HG03565 (cell line): ENCODE measurements around the gene ATXN3.
A peak's percentile ranks its signal among the peaks of the same experiment; 100 is the strongest.
"Not testable (repeated sequence)": the region's sequence is repeated elsewhere in the genome, so short reads cannot be mapped to it uniquely, and the experiment has no call there.

ENCODE experiments used
- ATAC-seq: cut with Tn5 transposase; IDR thresholded peaks from one replicate; pipeline ENCODE4 v1.9.1; 2021; ENCODE audit warnings: mild to moderate bottlenecking, moderate library complexity; ENCODE audit not compliant: unreplicated experiment

The ATXN3 gene

GRCh38 chr14:92074555-92074954, 31.8 kb downstream of the ATXN3 start:
- ATAC-seq = no peak

DNA sequence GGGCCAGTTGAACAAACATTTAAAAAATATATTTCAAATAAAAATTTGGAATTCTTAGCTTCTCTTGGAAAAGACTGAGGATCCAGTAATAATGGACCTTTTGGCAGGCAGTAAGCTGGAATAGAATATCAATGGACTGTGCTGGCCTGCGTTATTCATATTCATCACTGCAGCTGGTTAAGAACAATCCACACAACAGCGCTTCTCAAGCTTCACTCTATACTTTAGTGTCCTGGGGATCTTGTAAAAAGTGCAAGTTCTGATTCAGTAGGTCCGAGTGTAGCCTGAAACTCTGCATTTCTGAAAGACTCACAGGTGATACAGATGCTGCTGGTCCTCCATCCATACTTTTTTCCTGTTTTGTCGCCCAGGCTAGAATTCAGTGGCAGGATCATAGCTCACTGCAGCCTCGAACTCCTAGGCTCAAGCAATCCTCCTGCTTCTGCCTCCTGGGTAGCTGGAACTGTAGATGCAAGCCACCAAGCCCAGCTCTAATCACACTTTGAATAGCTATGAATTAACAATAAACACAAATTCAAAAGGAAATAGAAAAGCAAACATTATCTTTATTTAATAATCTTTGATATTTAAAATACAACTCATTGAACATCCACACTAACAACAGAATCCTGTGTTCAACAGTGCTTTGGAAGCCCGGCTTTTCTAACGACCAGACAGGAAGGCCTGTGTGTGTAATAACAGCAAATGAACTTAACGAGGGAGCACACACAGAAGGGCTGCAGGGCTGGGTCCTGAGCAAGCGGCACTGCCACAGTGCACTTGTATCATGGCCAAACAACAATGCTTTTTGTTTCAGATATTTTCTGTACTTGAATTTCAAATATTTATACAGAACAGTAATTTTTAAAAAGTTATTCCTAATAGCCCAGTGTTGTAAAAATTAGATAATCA, 48.1 kb downstream of the ATXN3 start:
- ATAC-seq = no peak

DNA sequence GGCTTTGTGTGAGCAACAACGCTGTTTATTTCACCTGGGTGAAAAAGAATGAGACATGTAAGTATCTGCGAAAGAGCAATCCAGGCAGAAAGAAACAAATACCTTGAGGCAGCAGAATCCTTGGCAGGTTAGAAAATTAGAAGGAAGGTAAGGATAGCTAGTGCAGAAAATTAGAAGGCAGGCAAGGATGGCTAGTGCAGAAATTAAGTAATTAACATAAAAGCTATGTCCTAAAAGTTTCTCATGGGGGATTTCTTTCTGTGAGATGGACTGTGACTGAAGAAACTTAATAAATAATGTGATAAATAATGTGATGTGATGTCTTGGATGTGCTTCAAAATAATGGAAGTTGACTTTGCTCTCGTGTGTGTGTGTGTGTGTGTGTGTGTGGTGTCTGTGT, 56.6 kb downstream of the ATXN3 start:
- no peak for ATAC-seq

GRCh38 chr14:92049221-92049620, 57.2 kb downstream of the ATXN3 start:
- not testable (repeated sequence) for ATAC-seq

DNA sequence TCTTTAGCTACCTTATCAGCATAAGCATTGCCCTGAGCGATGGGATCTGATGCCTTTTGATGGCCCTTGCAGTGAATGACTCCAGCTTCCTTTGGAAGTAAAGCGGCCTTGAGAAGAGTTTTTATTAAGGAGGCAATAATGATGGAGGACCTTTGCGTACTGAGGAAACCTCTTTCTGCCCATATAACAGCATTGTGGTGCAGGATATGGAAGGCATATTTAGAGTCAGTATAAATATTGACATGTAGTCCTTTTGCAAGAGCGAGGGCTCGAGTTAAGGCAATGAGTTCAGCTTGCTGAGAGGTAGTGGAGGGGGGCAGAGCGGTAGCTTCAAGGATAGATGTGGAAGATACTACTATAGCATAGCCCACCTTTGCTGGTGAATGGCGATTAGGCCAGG, 60.5 kb downstream of the ATXN3 start:
- not testable (repeated sequence) for ATAC-seq

DNA sequence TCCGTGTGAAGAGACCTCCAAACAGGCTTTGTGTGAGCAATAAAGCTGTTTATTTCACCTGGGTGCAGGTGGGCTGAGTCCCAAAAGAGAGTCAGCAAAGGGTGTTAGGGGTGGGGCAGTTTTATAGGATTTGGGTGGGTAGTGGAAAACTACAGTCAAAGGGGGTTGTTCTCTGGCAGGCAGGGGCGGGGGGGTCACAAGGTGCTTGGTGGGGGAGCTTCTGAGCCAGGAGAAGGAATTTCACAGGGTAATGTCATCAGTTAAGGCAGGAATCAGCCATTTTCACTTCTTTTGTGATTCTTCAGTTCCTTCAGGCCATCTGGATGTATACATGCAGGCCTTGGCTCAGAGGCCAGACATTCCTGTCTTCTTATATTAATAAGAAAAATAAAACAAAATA, 64.6 kb downstream of the ATXN3 start:
- not testable (repeated sequence) for ATAC-seq

DNA sequence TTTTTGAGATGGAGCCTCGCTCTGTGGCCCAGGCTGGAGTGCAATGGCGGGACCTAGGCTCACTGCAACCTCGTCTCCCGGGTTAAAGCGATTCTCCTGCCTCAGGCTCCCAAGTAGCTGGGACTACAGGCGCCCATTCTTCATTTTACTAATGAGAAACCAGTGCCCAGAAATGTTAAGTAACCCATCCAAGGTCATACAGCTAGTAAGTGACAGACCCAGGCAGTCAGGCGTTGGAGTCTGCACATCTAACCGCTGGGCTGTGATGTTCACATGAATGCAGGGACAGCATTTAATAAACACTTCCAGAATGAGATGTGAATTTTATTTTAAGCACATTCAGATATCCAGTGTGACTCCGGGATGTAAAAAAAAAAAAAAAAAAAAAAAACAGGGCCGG, 65.2 kb downstream of the ATXN3 start:
- no peak for ATAC-seq

GRCh38 chr14:92040431-92041051, 65.8 kb downstream of the ATXN3 start:
- ATAC-seq = no peak

DNA sequence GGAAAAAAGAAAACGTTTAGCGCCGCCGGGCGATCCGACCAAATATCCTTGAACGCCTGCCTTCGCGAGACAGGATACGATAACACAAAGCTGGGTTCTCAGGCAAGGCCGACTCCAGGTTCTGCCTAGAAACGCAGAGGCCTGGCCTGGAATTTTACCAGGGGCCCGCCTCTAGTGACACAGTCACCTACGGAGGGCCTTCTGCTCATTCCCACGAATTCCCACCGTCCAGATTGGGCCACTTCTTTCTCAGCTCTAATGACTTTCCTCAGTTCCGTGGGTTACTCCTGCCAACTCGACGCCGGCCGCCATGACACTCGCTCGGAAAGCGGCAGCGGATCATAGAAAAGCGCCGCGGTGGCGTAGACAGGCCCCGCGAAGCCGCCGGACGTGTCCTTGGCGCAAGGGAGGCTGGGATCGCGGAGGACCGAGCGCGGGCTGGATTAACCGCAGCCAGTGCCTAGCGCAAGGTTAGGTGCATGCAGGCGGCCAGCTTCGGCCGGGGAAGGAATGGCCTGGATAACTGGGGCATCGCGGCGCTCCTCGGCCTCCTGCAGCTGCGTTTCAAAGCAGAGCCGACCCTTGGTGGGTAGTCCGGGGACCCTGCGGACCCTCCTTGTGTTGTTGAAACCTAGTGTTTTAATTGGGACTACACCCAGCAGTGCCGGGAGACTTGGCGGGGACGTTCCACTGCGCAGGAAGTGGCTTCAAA, 66.5 kb downstream of the ATXN3 start, which contains the start of gene TRIP11:
TSS of gene TRIP11 (minus strand) at position 341 of the 712 bp plus-strand sequence. CDS start 374 bp downstream, outside the sequence.
- peak; percentile 91 for ATAC-seq

DNA sequence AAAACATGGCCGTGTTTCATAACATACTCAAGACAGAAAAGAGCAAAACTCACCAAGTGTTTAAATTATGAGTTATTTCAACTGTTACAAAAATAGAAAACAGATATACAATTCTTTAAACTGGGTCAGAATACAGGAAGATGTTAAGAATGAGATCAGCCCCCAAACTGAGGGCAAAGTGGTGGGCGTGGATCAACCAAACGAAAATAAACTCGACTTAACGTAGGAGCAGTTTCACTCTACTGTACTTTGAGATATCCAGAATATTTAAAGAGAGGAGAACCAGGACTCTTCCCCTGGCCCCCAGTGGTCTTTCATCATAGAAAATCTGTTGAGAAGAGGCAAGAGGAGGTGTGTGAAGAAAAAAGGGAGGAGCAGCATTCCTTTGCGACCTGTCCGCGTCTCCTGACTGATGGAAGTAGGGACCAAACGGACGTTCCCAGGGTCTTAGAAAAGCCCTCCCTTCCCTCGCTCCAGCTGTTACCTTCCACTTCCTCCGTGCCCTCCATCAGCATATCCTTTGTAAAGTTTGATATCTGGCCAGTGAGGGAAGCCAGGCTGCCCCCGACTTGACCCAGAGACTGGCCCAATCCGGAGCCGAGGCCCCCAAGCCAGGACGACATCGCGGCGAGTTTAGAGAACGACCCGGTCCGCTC, 67.2 kb downstream of the ATXN3 start:
- peak; percentile 8 for ATAC-seq

- no peak for ATAC-seq
These were observed 68.4 kb downstream of the ATXN3 start for GRCh38 chr14:92037989-92038388.

- no peak for ATAC-seq
These were observed 70.5 kb downstream of the ATXN3 start for GRCh38 chr14:92035890-92036289.

- no peak for ATAC-seq
These were observed 72.3 kb downstream of the ATXN3 start for GRCh38 chr14:92033906-92034687.

DNA sequence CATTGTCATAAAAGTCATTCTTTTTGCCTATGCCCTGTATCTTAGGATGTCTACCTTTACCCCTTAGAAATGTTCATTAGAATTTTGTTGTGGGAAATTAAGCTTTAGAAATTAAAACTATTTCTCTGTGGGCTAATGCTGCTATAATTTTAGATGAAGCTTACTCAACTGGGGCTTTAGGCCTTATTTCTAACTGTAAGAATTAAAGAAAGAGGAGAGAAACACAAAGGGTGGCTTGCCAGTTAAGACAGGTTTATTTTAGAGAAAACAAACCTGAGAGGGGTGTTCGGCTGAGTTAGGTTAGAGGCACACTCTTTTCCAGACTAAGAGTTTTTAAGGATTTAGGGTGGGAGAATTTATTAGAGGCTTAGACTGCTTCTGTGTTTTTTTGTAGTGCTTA, 72.9 kb downstream of the ATXN3 start:
- ATAC-seq = no peak

- no peak for ATAC-seq
These were observed 79.7 kb downstream of the ATXN3 start for GRCh38 chr14:92026548-92027190.

GRCh38 chr14:92022036-92022435, 84.3 kb downstream of the ATXN3 start:
- ATAC-seq = no peak

DNA sequence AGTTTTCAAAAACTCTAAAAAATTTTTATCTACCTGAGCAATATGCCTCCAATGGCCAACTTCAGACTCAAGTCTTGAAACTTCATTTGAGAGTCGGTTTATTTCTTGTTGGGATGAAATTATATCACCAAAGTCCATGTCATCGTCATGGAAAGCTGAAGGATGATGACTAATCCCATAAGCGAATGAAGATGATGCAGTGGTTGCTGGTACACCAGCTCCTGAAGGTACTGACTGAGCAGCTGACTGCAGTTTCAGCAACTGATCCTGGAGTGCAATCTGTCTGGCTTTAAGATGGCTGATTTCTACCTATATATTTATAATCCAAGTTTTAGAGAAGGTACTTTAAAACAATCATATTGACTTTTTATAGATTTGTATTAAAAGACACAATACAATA, 84.9 kb downstream of the ATXN3 start:
- ATAC-seq = no peak

DNA sequence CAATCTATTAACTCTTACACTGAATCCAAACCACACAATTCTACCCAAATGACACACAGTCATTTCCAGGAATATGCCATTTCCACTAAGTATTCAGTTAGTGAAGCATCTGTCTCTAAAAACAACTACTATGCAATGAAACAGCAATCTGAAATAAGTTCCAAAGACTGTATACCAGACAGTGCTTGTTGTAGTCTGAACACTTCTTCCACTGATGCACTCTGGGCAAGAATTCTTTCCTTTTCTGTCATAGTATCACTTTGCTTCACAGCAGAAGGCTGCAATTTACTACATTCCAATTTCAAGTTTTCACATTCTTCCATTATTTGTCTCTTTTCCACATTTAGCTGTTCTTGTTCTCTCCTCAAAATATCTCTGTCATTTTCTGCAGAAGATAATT, 92.3 kb downstream of the ATXN3 start:
- ATAC-seq = no peak

DNA sequence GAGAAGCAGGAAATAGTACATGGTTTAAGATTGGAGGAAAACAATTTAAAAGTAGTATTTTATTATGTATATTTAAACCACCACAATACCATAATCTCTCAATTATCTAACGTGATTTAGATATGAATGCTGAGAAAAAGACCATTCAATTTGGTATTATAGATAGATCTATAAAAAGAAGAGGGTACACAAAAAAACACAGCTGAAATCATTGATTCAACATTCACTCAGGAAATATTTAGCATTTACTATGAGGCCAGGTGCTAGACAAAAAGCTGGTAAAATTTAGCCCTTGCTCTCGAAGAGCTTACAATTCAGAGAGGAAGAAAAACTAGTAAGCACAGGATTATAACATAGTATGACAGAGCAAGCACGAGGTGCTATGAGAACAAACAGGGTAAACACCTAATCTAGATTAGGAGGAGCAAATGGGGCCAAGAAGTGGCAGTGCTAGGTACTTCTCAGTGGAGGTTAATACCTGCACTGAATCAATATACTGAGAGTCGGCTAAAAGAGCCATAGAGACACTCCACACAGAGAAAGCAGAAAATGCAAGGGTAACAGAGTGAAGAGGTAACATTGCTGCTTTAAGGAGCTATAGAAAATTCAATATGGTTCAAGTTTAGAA, 94.1 kb downstream of the ATXN3 start:
- no peak for ATAC-seq
